Stimulated activated CD4-positive, alpha-beta T cell treated with anti-CD3 and anti-CD28 coated beads, Interleukin-2, amount 100 ng/mL, for 4 hours (primary cell): ENCODE results near the gene YTHDF1.

Experiments
- DNase-seq: peaks from one replicate; pipeline ENCODE4 v3.0.0-alpha.2; 2020; ENCODE audit warnings: low read depth

The YTHDF1 gene

GRCh38 chr20:63248835-63249591, 33.1 kb upstream of the YTHDF1 start:
- DNase-seq = no peak

DNA sequence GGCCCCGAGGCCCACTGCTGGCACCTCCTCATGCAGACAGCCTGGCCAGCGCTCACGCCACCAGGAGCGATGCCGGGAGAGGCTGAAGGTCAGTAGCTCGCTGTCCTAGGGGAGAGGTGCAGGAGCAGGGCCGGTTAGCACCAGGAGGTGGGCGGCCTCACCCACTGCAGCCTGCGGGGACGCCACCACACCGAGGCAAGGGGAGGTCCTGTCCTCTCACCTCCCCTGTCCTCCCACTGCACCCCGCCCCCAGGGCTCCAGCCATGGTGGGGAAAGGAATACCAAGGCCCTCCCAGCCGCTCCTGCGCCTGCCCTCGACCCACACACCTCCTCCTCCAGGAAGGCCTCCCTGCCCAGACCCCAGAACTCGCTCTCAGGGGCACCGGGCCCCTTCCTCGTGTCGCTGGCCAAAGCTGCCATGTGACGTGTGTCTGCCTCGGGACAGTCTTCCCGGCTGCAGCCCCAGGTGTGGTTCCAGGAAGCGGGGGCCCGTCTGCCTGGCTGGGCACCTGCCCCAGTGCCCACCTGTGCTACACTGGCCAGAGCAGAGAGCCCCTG, 31.8 kb upstream of the YTHDF1 start:
- no peak for DNase-seq

GRCh38 chr20:63246490-63247288, 30.8 kb upstream of the YTHDF1 start:
- DNase-seq = no peak

DNA sequence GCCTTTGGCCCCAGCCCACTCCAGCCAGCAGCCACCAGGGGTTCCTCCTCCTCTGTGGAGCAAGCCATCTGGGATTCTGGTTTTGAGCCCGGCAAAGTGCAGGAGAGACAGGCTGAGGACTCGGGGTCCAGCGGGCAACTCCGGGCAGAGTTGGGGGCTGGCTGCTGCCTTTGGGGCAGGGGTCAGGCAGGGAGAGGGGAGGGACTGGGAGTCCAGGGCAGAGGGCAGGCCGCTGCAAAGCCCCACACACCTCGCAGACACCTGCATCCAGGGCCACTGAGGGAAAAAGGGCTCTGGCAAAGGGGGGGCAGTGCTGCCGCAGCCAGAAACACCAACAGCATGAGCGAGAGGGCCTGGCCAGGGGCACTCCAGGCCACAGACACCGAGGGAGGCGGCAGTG, 28.5 kb upstream of the YTHDF1 start:
- DNase-seq = no peak

- DNase-seq = no peak
Measured at GRCh38 chr20:63243604-63244247, 27.8 kb upstream of the YTHDF1 start.

DNA sequence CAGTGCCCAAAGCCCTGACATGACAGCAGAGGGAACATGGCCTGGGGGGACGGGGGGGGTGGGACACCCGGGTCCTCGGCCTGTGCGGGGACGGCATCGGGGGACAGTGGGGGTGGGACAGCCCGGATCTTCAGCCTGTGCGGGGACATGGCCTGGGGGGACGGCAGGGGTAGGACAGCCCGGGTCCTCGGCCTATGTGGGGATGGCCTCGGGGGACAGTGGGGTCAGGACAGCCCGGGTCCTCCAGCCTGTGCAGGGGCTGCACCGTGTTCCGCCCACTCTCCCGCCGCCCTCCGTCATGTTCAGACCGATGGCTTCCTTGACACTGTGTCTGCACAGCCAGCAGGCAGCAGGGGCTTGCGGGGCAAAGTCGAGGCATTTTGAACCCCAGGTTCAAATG, 26.8 kb upstream of the YTHDF1 start:
- no peak for DNase-seq

- DNase-seq = no peak
Measured at GRCh38 chr20:63241272-63241671, 25.3 kb upstream of the YTHDF1 start.

DNA sequence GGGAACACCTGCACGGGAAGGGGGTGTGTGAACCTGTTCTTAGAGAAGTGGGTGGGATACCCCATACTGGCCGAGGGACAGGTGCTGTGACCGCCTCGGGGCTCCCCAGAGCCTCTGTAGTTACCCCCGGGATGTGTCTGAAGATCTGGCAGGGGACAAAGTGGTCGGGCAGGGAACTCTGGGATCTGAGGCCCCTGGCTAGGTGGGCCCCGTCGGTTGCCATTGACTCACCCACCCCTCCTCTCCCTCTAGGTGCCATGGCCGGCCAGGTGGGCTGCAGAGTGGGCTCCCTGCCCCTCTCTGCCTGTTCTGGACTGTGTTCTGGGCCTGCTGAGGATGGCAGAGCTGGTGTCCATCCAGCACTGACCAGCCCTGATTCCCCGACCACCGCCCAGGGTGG, 24.1 kb upstream of the YTHDF1 start:
- DNase-seq = no peak

- DNase-seq = no peak
Measured at GRCh38 chr20:63239431-63239830, 23.5 kb upstream of the YTHDF1 start.

DNA sequence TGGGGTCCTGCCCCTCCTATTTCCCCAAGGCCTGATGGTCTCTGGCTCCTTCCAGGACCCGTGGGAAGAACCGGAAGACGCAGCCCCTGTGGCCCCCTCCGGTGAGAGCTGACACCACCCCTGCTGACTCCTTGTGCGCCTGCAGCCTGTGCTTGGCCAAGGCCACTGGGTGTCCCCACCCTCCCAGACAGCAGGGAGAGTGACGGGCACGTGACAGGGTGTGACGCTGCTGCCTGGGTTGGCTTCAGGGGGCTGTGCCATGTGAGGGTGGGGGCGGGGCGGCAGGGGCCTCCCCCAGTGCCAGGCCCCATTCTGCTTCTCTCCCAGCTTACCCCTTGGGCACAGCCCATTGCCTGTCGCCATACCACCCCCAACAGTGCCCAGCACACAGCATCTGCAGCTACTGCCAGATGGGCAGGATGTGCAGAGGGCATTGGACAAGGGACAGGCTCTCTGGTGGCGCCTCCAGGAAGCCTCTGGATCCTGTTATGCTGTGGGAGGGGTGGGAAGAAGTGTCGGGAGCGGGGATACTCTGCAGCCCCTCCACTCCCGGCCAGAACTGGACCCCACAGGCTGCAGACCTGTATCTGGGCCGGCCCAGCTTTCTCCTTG, 22.7 kb upstream of the YTHDF1 start:
- DNase-seq = no peak

- no peak for DNase-seq
Measured at GRCh38 chr20:63238031-63238430, 22.1 kb upstream of the YTHDF1 start.

DNA sequence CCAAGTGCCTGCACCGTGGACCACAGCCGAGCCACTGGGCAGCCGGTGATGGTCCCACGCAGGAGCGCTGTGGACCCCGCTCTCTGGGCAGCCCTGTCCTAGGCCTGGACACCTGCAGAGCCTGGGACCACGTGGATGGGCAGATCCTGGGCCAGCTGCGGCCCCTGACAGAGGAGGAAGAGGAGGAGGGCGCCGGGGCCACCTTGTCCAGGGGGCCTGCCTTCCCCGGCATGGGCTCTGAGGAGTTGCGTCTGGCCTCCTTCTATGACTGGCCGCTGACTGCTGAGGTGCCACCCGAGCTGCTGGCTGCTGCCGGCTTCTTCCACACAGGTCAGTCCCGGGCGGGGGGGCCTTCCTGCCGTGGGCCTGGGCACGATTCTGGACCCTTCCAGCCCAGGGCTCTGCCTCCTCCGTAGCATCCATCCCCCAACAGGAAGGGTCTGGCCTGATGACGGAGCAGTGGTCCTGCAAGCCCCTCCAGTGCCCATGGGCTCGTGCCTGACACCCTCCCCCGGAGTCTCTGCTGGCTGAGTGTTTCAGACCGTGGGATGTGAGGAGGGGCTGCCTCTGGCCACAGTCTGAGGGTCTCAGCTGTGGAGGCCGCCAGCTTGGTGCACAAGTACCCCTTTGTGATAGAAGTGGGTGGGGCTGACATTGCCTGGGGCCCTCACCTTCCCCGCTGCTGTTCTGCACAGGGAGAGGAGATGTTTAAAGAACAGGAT, 20.3 kb upstream of the YTHDF1 start:
- no peak for DNase-seq

DNA sequence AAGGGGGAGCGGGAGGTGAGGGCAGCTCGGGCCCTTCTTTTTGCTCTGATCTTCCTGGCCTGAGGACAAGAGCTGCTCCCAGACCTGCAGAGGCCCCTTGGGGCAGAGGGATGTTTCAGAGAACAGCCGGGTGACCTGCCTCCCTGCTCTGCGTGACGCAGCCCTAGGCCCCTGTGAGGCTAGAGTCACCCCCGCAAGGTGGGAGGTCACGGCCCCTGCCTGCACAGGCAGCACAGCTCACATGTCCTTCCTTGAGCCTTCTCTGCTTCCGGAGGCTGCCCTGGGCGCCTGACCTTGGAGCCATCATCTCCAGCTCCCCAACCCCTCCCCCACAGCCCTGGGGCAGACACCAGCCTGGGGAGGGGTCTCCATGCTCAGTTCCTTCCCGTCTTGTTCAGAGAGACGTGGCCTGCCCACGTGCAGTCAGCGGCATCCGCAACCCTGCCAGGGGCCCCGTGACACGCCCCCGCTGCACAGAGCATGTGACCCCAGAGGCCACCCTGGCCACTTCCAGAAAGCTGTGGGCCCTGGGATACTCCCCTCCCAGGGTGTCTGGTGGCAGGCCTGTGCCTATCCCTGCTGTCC, 19.6 kb upstream of the YTHDF1 start, which contains the start of gene BIRC7:
Gene BIRC7 (plus strand): TSS at position 507 of the 585 bp plus-strand sequence. CDS start 192 bp downstream, outside the sequence.
- no peak for DNase-seq

DNA sequence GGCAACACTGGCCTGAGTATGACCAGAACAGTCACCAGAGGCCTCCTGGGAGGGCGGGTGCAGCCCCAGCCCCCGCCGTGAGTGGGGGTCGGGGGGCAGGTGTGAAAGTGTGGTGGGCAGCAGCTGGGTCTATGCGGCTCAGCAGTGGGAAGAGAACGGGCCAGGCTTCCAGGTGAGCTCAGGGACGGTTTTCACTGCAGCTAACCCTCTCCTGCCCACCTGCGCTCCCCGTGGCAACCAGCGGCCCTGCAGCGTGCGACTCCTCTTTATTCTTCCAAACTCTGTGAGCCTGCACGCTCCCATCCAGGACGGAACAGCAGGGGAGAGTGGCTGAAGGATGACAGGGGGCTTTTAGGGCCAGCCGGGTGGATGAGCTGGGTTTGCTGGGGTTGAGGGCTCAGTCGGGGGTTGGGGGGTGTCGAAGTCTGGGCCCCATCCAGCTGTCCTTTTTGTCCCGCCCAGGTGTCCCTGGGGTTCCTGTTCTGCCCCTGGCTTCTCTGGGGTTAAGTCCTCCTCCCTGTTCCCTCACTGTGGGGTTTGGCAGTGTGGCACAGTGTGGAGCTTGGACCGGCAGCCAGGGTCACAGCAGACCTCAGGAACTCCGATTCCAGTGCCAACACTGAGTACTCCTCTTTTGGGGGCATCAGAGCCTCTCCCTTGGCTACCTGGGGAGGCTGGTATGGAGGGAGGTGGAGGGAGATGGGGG, 18.9 kb upstream of the YTHDF1 start:
- no peak for DNase-seq

GRCh38 chr20:63233924-63234323, 18.0 kb upstream of the YTHDF1 start:
- DNase-seq = no peak

- DNase-seq = no peak
Measured at GRCh38 chr20:63233061-63233344, 17.1 kb upstream of the YTHDF1 start.

DNA sequence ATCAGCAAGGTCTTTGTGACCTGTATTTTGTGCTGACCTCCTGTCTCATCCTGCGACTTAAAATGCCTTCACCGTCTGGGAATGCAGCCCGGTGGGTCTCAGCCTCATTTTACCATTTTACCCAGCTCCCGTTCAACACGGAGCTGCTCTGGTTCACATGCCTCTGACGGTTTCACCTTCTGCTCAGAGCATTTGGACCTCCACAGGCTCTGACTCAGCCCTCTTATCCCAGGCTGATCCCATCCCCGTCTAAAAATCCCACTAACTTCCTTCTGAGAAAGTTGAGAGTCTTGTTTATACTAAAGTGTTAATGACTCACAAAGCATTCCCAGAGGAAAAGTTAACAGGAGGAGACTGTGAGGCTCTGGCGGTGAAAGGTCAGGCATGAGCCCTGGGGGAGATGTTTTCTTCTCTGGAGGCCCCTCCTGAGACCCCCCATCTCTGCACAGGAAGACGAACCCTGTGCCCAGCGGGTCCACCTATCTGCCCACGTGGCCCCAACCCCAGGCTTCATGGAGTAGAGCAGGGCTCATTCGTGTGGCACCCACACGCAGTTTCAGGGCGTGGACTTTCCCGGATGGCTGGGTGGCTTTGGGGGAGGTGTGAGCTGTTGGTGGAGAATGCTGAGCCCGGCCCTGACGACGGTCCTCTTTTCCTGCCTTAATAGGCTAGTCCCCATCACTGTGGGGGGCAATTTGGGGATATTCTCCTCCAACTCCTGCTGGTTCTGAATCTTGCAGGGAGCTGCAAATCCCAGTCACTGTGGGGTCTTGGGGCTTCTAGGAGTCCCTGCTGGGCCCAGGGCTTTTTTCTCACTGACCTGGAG, 16.5 kb upstream of the YTHDF1 start:
- no peak for DNase-seq

DNA sequence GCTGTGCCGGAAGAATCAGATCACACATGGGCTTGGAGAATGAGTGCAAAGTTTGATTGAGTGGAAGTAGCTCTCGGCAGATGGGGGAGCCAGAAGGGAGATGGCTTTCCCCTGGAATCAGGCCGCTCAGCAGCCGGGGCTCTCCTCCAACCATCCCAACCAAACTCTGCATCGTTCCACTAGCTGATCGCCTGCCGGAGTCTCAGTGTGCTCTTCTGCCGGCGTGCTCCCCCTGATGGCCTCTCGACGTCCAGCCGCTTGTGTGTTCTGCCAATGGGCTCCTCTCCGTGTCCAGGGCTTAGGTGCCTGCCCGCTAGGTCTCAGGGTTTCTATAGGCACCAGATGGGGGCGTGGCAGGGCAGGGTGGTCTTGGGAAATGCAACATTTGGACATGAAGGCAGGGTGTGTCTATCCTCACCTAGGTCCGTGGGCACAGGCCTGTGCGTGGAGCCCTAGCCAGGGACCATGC, 14.9 kb upstream of the YTHDF1 start:
- no peak for DNase-seq

DNA sequence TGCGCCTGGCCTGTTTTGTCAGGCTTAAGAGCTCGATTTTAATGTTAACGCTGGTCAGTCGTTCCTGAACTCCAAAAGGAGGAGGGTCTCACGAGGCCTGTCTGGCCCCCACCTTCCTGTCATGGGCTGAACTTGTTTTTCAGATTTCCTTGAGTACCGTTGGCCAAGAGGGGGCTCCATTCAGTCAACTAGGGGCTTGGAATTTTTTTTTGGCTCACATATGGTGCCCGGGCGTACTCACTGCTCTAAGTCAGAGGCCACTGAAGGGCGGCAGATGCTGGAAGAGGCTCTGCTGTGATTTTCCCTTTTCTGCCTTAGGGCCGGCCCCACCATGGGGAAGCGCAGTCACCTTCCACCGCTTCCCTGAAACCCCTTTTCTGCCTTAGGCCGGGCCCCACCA, 12.9 kb upstream of the YTHDF1 start:
- DNase-seq = no peak

GRCh38 chr20:63227260-63227659, 11.3 kb upstream of the YTHDF1 start:
- DNase-seq = no peak
